Lower leg skin (tissue), 3 donors: ENCODE results near the gene AMD1.

Experiments used
- CTCF ChIP-seq, 3 donors: fragments of 450-650 bp; IDR thresholded peaks; one replicate each; pipeline ENCODE4 v1.5.1; 2016; ENCODE audit warnings: antibody characterized with exemption in 3 of 3, mild to moderate bottlenecking in 3 of 3, moderate library complexity in 2 of 3
- POLR2A ChIP-seq, 2 donors: fragments of 450-650 bp; IDR thresholded peaks; one replicate each; pipeline ENCODE4 v1.6.1; 2016 to 2017; ENCODE audit warnings: antibody characterized with exemption in 2 of 2, mild to moderate bottlenecking in 1 of 2, moderate library complexity in 1 of 2

GRCh38 chr6:110877569-110877968 lies 3.0 kb downstream of the AMD1 start:
- TF ChIP-seq CTCF (IDR thresholded peaks at IDR 0.05) (no peak), POLR2A (IDR thresholded peaks at IDR 0.05) (no peak)
